GM12801 (cell line): ENCODE measurements around the gene VGLL1.

Experiments used
- TF ChIP-seq, protein P1 (sequence below): IDR thresholded peaks from one replicate; pipeline ENCODE4 v1.5.1; 2011; ENCODE audit warnings: control low read depth; ENCODE audit not compliant: insufficient read length; ENCODE audit errors: extremely low read depth

The VGLL1 gene

DNA sequence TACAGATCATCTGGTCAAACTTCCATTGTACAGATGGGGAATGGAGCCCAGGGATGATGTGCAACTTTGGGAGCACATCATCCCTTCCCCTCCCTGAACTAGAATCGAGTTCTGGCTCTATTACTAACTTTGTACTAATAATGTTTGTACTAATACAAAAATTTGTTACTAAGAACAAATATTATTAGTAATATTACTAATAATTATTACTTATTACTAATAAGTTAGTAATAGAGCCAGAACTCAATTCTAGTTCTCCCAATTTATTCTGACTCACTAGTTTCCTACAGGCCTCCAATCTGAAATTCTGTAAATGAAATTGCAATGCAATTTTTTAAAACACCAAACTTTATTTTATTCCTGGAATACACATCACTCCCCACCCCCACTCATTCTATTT is 68.0 kb downstream of the VGLL1 start:
- TF ChIP-seq, protein P1, sequence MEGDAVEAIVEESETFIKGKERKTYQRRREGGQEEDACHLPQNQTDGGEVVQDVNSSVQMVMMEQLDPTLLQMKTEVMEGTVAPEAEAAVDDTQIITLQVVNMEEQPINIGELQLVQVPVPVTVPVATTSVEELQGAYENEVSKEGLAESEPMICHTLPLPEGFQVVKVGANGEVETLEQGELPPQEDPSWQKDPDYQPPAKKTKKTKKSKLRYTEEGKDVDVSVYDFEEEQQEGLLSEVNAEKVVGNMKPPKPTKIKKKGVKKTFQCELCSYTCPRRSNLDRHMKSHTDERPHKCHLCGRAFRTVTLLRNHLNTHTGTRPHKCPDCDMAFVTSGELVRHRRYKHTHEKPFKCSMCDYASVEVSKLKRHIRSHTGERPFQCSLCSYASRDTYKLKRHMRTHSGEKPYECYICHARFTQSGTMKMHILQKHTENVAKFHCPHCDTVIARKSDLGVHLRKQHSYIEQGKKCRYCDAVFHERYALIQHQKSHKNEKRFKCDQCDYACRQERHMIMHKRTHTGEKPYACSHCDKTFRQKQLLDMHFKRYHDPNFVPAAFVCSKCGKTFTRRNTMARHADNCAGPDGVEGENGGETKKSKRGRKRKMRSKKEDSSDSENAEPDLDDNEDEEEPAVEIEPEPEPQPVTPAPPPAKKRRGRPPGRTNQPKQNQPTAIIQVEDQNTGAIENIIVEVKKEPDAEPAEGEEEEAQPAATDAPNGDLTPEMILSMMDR, result no peak
